ENCODE measurements around the gene BAG2. TPM values are rescaled to one million over a fixed set of nuclear protein-coding genes. Genes with fewer than 3 reads are reported as not detected.

BAG2 gene
- total and polyA plus RNA-seq, 10 of the 15 experiments (the other 5 are each of a cell fraction or from before 2014, with no cell fraction given): 7.7 to 17.6 (median 9.6) TPM

GRCh38 chr6:57143690-57144089, 28.4 kb upstream of the BAG2 start:
- ChIA-PET RAD21 (ENCODE audit: unreplicated experiment) (interaction anchor here (0.6 to 1.3 kb wide), 2 partner anchors 28 to 37 kb away, joined by 3 read pairs; no protein-coding TSS in a partner anchor), SMC1A (ENCODE audit: uncharacterized antibody, unreplicated experiment) (interaction anchor here (0.8 to 1.1 kb wide), 4 partner anchors 9 to 46 kb away, joined by 3 to 5 read pairs (median 3); no protein-coding TSS in a partner anchor), POLR2A (interaction anchor here (0.5 kb wide), 1 partner anchor 54 kb away, joined by 3 read pairs; no protein-coding TSS in a partner anchor), CTCF (interaction anchor here (1.0 to 1.7 kb wide), 3 partner anchors 10 to 241 kb away, joined by 4 to 6 read pairs (median 4); no protein-coding TSS in a partner anchor)
- Histone ChIP-seq H4K20me1 (ENCODE audit: control insufficient read depth, insufficient read depth) (no peaks in the 10 kb centered on the region), H3K36me3 (ENCODE audit: control insufficient read depth in 2 of 2, insufficient read depth in 2 of 2, low read length in 1 of 2) (peaks cover 0 to 17% of the 10 kb centered on the region in 2 experiments; a peak in 2 of 4 replicates), H3K9me3 (replicated peaks; ENCODE audit: control insufficient read depth, insufficient read depth, low read length) (no peaks in the 10 kb centered on the region; the same call in 2 of the 3 replicates), H3K9ac (ENCODE audit: control insufficient read depth, insufficient read depth, low read length) (no peak overlapping the region), H3K4me2 (ENCODE audit: control insufficient read depth, insufficient read depth) (no peak overlapping the region), H3K4me3 (no peak overlapping the region), H2AFZ (ENCODE audit: control insufficient read depth, low read depth, low read length) (no peak overlapping the region), H3K27me3 (replicated peaks in 1 of 2; ENCODE audit: control insufficient read depth in 2 of 2, insufficient read depth in 2 of 2, low read length in 1 of 2) (no peaks in the 10 kb centered on the region), H3K27ac (ENCODE audit: control insufficient read depth, insufficient read depth) (no peak overlapping the region), H3K79me2 (ENCODE audit: control insufficient read depth, insufficient read depth, low read length) (no peaks in the 10 kb centered on the region), H3K4me1 (ENCODE audit: control insufficient read depth, insufficient read depth, low read length) (no peaks in the 10 kb centered on the region)
- FAIRE-seq (no peak), DNase-seq (ENCODE audit: low read depth, low spot score) (no peak), ATAC-seq (no peak)
- intact Hi-C loops (cut with micrococcal nuclease; ENCODE audit: unreplicated experiment): no loop called here
- 95% methylated on average over 1 of the region's 1 CpG for WGBS (ENCODE audit: insufficient coverage, insufficient replicate concordance, low lambda C conversion rate, missing lambda C conversion rate)
- TF ChIP-seq ZBTB4 (CRISPR knock-in tag; IDR thresholded peaks at IDR 0.05) (no peak), CREB1 (IDR thresholded peaks at IDR 0.05; ENCODE audit: low read depth) (no peak), IRF3 (IDR thresholded peaks at IDR 0.05) (no peak), CEBPZ (IDR thresholded peaks at IDR 0.05; ENCODE audit: low read depth, low read length) (no peak), RAD21 (IDR thresholded peaks at IDR 0.05; ENCODE audit: insufficient read depth, low read depth, low read length) (no peak), SPI1 (IDR thresholded peaks at IDR 0.05; ENCODE audit: borderline replicate concordance, insufficient read depth, low read depth, low read length) (no peak), BCL11A (IDR thresholded peaks at IDR 0.05; ENCODE audit: low read depth, low read length) (no peak), NRF1 (conservative IDR thresholded peaks at IDR 0.05; ENCODE audit: low read depth, low read length) (no peak), SUPT20H (IDR thresholded peaks at IDR 0.05; ENCODE audit: borderline replicate concordance, control insufficient read depth, low read depth, low read length) (no peak), BRCA1 (IDR thresholded peaks at IDR 0.05; ENCODE audit: low read depth, low read length) (no peak), SKIL (IDR thresholded peaks at IDR 0.05; ENCODE audit: low read depth, poor library complexity, severe bottlenecking) (no peak), IKZF1 (conservative IDR thresholded peaks at IDR 0.05) (no peak)
- in situ Hi-C loops (cut with MboI): no loop called here
- BruUV-seq (replicated peaks): no TSS peak

Measured in GM12878 (cell line).